GM18519 (cell line): ENCODE measurements around the gene RHOG.

ENCODE experiments used
- ATAC-seq: cut with Tn5 transposase; IDR thresholded peaks from one replicate; pipeline ENCODE4 v1.9.1; 2021; ENCODE audit warnings: mild to moderate bottlenecking, moderate library complexity; ENCODE audit not compliant: unreplicated experiment, low FRiP score

RHOG gene

DNA sequence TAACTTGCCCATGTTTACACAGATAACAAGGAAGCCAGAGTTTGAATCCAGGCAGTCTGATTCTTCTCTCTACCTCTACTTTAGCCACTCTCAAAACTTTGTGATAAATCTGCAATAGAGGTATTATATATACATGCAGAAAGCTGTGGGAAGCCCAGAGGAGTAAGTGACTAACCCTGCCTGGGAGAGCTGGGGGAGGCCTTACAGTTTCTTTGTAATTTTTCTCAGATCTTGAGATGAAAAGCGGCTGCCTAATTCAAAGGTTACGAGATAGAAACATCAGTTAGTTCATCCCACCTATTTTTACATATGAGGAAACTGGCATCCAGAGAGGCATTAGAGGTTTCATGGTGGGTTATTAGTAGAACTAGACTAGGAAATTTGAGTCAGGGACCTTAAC is 19.6 kb upstream of the RHOG start:
- no peak for ATAC-seq

DNA sequence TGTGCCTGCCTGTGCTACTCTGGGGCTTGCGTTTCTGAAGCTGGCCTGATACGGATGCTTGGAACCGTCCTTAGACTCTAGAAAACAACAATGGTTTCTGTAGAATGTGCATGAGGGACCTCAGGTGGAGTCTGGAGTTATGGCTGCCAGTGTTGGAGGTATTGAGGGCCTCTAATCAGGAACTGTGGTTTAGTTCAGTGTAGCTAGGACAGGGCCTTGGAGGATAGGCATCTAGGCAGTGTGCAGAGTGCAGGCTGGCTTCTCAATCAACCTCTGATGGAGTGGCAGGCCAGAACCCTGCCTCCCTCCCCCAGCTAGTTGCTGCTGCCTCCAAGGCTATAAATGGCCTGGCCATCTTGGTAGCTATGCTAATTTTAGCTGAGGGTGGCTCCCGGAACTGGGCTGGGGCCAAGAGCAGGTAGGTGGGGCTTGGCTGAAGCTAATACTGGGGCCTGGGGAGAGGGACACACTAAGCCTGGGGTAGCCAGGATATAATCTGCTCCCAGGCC is 18.7 kb upstream of the RHOG start:
- ATAC-seq = peak; percentile 29

- no peak for ATAC-seq
Observed at GRCh38 chr11:3857628-3858027, 16.9 kb upstream of the RHOG start.

DNA sequence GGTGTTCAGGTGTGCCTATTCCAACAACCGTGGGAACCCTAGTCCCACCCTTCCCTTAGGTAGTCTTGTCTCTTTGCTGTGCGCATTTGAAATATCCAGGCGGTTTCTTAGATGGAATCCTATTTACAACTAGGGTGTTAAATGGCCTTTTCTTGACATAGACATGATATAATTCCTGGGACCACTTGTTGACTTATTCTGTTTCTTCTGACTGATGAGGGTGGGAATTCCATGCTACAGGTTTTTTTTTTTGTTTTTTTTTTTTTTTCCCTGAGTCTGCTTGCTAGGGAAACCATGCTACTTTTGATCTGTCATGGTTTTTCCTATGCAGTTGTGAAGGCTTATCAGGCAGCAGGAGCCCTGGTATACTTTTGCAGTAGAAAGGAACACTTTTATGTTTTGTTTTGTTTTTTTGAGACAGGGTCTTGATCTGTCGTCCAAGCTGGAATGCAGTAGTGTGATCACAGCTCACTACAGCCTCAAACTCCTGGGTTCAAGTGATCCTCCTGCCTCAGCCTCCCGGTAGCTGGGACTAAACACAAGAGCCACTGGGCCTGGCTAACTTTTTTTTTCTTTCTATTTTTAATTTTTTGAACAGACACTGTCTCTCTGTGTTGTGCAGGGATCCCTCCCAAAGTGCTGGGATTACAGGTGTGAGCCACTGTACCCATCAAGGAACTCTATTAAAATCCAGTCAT is 16.2 kb upstream of the RHOG start:
- ATAC-seq = no peak

DNA sequence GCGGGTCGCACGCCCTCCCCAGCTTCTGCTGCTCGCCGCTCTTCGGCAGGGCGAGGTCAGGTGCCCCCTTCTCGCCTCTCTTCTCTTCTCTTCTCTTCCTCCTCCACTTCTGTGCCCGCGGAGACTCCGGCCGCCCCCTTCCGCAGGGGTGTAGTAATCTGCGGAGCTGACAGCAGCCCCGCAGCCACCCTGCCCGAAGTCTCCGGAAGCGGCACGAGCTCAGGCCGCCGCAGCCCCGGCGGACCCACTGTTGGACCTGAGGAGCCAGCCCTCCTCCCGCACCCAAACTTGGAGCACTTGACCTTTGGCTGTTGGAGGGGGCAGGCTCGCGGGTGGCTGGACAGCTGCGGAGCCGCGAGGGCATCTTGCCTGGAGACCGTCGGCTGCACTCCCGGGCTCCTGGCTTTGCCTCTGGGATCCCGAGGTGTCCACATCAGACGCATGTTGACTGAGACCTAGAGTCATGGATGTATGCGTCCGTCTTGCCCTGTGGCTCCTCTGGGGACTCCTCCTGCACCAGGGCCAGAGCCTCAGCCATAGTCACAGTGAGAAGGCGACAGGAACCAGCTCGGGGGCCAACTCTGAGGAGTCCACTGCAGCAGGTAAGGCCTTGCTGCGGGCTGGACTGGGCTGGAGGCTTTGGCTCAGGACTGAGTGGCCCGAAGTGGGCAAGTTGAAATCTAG is 15.2 kb upstream of the RHOG start:
- peak; percentile 8 for ATAC-seq

- peak; percentile 44 for ATAC-seq
Observed at GRCh38 chr11:3854977-3855807, 14.4 kb upstream of the RHOG start, which contains the start of gene STIM1. Gene STIM1 (plus strand): TSS chr11:3855664. CDS start chr11:3856271, 607 bp downstream.

- ATAC-seq = no peak
Observed at GRCh38 chr11:3854660-3854976, 13.9 kb upstream of the RHOG start.

GRCh38 chr11:3853899-3854659 is 13.3 kb upstream of the RHOG start:
- ATAC-seq = peak; percentile 29

DNA sequence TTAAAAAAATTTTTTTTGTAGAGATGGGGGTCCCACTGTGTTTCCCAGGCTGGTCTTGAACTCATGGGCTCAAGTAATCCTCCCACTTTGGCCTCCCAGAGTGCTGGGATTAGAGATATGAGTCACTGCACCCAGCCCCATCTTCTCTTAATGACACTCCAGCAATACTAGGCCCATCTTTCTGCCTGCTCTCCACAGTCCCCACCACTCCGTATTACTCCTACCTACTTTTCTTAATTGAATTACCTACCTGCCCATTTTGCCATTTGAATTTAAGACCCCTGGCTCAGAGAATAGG is 12.7 kb upstream of the RHOG start:
- no peak for ATAC-seq

DNA sequence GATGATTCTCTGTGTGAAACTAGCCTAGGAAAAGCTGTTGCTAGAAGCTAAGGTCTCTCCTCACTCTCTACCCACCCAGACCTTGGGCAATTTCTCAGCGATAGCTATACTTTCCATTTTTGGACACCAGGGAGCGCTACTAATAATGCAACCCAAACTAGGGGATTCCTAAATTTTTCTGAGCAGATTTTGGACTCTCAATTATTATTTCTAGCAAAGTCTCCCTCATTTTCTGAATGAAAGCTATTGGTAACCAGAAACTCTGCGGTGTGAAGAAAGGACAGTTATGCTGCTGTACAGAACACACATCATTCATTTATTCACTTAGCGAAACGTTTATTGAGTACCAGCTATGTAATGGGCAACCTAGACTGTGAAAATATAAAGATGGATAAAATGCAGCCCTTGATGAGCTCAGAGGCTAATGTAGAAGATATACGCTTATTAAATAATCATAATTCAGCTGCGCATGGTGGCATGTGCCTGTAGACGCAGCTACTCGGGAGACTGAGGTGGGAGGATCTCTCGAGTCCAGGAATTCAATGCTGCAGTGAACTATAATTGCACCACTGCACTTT is 8.6 kb upstream of the RHOG start:
- no peak for ATAC-seq

DNA sequence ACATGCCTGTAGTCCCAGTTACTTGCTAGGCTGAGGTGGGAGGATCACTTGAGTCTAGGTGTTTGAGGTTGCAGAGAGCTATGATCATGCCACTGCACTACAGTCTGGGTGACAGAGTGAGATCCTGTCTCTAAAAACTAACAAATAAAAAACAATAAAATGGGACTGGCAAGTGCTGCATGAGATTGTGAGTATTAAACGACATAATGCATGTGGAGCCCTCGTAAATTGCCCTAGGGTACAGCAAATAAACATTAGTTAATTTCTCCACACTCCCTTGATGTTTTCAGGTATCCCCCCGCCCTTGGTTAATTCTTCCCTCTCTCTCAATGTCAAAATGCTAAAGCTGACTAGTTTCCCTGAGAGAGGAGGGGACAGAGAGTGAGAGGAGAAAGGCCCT is 4.9 kb upstream of the RHOG start:
- ATAC-seq = no peak

- no peak for ATAC-seq
Observed at GRCh38 chr11:3845246-3845645, 4.5 kb upstream of the RHOG start.

GRCh38 chr11:3843326-3843725 is 2.6 kb upstream of the RHOG start:
- ATAC-seq = no peak

DNA sequence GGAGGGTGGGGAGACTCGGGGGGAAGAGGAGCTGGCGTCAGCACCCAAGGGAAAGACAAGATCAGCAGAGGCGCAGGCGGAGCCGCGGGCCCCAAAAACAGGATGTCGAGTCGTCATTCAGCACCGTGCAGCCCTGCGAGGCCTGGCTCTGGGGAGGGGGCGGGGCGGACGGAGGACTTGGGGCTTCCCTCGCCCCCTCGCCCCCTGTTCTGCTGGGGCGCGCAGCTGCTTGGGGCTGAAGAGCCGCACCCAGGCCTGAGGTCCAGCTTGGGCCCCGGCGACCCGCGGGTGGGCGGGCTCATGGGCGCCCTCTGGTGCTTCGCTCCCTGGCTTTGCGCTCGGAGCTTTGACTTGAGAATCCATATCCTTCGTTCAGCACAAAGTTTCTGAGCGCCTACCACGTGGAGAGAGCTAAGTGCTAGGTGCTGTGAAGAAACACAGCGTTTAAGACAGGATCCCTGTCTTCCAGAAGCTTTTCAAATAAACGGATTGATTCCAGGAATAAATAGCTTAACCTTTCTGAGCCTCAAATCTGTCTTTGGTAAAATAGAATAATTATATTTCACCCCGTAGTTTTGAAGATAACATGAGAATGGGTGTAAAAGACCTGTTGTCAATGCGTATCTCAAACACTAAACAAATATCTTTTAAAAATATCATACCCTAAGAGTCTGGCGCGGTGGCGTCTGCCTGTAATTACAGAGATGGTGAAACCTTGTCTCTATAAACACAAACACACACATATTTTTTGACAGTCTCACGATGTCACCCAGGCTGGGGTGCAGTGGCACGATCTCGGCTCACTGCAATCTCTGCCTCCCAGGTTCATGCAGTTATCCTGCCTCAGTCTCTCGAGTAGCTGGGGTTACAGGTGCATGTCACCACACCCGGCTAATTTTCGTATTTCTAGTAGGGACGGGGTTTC is 929 bp upstream of the RHOG start:
- peak; percentile 37 for ATAC-seq

GRCh38 chr11:3840004-3840869 is 522 bp downstream of the RHOG start:
- ATAC-seq = no peak

GRCh38 chr11:3838504-3838903 is 2.3 kb downstream of the RHOG start:
- no peak for ATAC-seq

DNA sequence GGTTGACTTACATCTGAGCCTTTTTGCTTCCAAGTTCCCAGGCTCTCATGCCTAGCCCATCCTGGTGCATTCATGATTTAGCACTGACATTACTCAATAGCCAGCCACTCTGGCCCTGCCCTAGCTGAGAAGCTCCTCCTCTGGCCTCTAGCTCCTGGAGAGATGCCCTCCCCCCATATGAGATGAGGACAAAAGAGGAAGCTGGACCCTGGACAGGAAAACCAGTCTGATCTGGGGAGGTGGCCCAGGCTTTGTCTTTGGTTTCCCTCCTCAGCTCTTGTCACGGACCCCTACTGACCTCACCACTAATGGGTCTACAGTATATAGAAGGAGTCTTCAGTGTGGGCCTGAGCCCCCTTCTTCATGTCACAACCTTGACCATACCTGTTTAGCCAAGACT is 3.0 kb downstream of the RHOG start:
- ATAC-seq = no peak

DNA sequence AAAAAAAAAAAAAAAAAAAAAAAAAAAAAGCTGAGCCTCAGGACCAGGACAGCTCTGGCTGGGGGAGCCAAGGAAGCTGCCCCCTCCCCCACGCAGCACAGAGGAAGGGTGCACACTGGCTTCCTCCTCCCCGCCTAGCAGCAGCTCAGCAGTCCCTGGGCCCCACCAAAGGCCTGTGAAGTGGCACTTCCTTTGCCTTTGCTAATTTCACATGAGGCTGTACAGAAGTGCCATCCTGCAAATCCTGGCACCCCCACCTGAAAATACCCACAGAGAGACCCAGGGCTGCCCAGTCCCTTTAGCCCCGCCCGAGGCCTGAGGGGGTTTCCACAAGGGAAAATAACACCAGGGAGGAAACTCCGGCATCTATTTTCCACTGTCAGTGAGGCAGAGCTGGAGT is 3.9 kb downstream of the RHOG start:
- no peak for ATAC-seq
